ENCODE results near the gene PDPR.
"Not testable (repeated sequence)": the region's sequence is repeated elsewhere in the genome, so short reads cannot be mapped to it uniquely, and the experiment has no call there.

Gene PDPR

GRCh38 chr16:70160821-70161220 is 46.7 kb downstream of the PDPR start:
- H3K27ac ChIP-seq (ENCODE audit: insufficient read depth in 1 of 2, low read depth in 1 of 2, low read length in 2 of 2, poor library complexity in 1 of 2, severe bottlenecking in 2 of 2): no peak overlapping the region
- H3K4me3 ChIP-seq (ENCODE audit: control insufficient read depth in 1 of 7, extremely low read depth in 1 of 7, insufficient read depth in 4 of 7, low read depth in 2 of 7, low read length in 6 of 7): no peak overlapping the region
- DNase-seq: no peak
- H3K27me3 ChIP-seq (replicated peaks in 2 of 5; ENCODE audit: control insufficient read depth in 4 of 5, insufficient read depth in 5 of 5, low read length in 4 of 5): no peaks in the 10 kb centered on the region
- ChIA-PET POLR2A (no interaction called here), CTCF (interaction anchor here (0.8 to 1.6 kb wide), 3 partner anchors 9 to 138 kb away, joined by 3 to 10 read pairs (median 4); partner anchors contain the start of gene DDX19B)
- H3K4me1 ChIP-seq (ENCODE audit: control extremely low read depth in 1 of 4, control insufficient read depth in 4 of 4, insufficient read depth in 4 of 4, low read length in 3 of 4): peaks cover 0 to 2% (median 0%) of the 10 kb centered on the region in 4 experiments
- H3K36me3 ChIP-seq (ENCODE audit: control insufficient read depth in 4 of 4, insufficient read depth in 4 of 4, low read length in 3 of 4): peaks cover 8 to 68% (median 52%) of the 10 kb centered on the region in 4 experiments
- WGBS (ENCODE audit: insufficient coverage): over 99% methylated on average over 6 of the region's 6 CpGs
- H3K9me3 ChIP-seq (ENCODE audit: control extremely low read depth in 1 of 5, control insufficient read depth in 4 of 5, insufficient read depth in 2 of 5, low read depth in 1 of 5, low read length in 4 of 5): no peaks in the 10 kb centered on the region

GRCh38 chr16:70161350-70161749 is 47.2 kb downstream of the PDPR start:
- POLR2A ChIA-PET: no interaction called here
- H3K27ac ChIP-seq (ENCODE audit: insufficient read depth in 1 of 2, low read depth in 1 of 2, low read length in 2 of 2, poor library complexity in 1 of 2, severe bottlenecking in 2 of 2): no peak overlapping the region
- H3K9me3 ChIP-seq (ENCODE audit: control extremely low read depth in 1 of 5, control insufficient read depth in 4 of 5, insufficient read depth in 2 of 5, low read depth in 1 of 5, low read length in 4 of 5): no peaks in the 10 kb centered on the region
- no peak overlapping the region for H3K4me3 ChIP-seq (ENCODE audit: control insufficient read depth in 1 of 7, extremely low read depth in 1 of 7, insufficient read depth in 4 of 7, low read depth in 2 of 7, low read length in 6 of 7)
- CTCF ChIA-PET: no interaction called here
- H3K27me3 ChIP-seq (replicated peaks in 2 of 5; ENCODE audit: control insufficient read depth in 4 of 5, insufficient read depth in 5 of 5, low read length in 4 of 5): no peaks in the 10 kb centered on the region
- H3K4me1 ChIP-seq (ENCODE audit: control extremely low read depth in 1 of 4, control insufficient read depth in 4 of 4, insufficient read depth in 4 of 4, low read length in 3 of 4): peaks cover 0 to 2% (median 0%) of the 10 kb centered on the region in 4 experiments
- WGBS (ENCODE audit: insufficient coverage): 97% methylated on average over 5 of the region's 6 CpGs
- H3K36me3 ChIP-seq (ENCODE audit: control insufficient read depth in 4 of 4, insufficient read depth in 4 of 4, low read length in 3 of 4): peaks cover 8 to 63% (median 48%) of the 10 kb centered on the region in 4 experiments
- no peak for DNase-seq

GRCh38 chr16:70162041-70162451 is 47.9 kb downstream of the PDPR start:
- WGBS (ENCODE audit: insufficient coverage): 98% methylated on average over 7 of the region's 7 CpGs
- ChIA-PET POLR2A (no interaction called here), CTCF (interaction anchor here (1.9 kb wide), 1 partner anchor 105 kb away, joined by 11 read pairs; no protein-coding TSS in a partner anchor)
- no peaks in the 10 kb centered on the region for H3K9me3 ChIP-seq (ENCODE audit: control extremely low read depth in 1 of 5, control insufficient read depth in 4 of 5, insufficient read depth in 2 of 5, low read depth in 1 of 5, low read length in 4 of 5)
- peaks cover 0 to 2% (median 0%) of the 10 kb centered on the region in 4 experiments for H3K4me1 ChIP-seq (ENCODE audit: control extremely low read depth in 1 of 4, control insufficient read depth in 4 of 4, insufficient read depth in 4 of 4, low read length in 3 of 4)
- H3K36me3 ChIP-seq (ENCODE audit: control insufficient read depth in 4 of 4, insufficient read depth in 4 of 4, low read length in 3 of 4): peaks cover 8 to 56% (median 41%) of the 10 kb centered on the region in 4 experiments
- no peak overlapping the region for H3K27ac ChIP-seq (ENCODE audit: insufficient read depth in 1 of 2, low read depth in 1 of 2, low read length in 2 of 2, poor library complexity in 1 of 2, severe bottlenecking in 2 of 2)
- DNase-seq: no peak
- no peak overlapping the region for H3K4me3 ChIP-seq (ENCODE audit: control insufficient read depth in 1 of 7, extremely low read depth in 1 of 7, insufficient read depth in 4 of 7, low read depth in 2 of 7, low read length in 6 of 7)
- no peaks in the 10 kb centered on the region for H3K27me3 ChIP-seq (replicated peaks in 2 of 5; ENCODE audit: control insufficient read depth in 4 of 5, insufficient read depth in 5 of 5, low read length in 4 of 5)

- H3K9me3 ChIP-seq (ENCODE audit: control extremely low read depth in 1 of 5, control insufficient read depth in 4 of 5, insufficient read depth in 2 of 5, low read depth in 1 of 5, low read length in 4 of 5): no peaks in the 10 kb centered on the region
- ChIA-PET POLR2A (no interaction called here), CTCF (interaction anchor here (0.6 to 1.9 kb wide), 3 partner anchors 14 to 154 kb away, joined by 3 to 11 read pairs (median 4); no protein-coding TSS in a partner anchor)
- H3K4me1 ChIP-seq (ENCODE audit: control extremely low read depth in 1 of 4, control insufficient read depth in 4 of 4, insufficient read depth in 4 of 4, low read length in 3 of 4): peaks cover 0 to 2% (median 0%) of the 10 kb centered on the region in 4 experiments
- no peaks in the 10 kb centered on the region for H3K27me3 ChIP-seq (replicated peaks in 2 of 5; ENCODE audit: control insufficient read depth in 4 of 5, insufficient read depth in 5 of 5, low read length in 4 of 5)
- no peak overlapping the region for H3K4me3 ChIP-seq (ENCODE audit: control insufficient read depth in 1 of 7, extremely low read depth in 1 of 7, insufficient read depth in 4 of 7, low read depth in 2 of 7, low read length in 6 of 7)
- H3K36me3 ChIP-seq (ENCODE audit: control insufficient read depth in 4 of 4, insufficient read depth in 4 of 4, low read length in 3 of 4): peaks cover 2 to 40% (median 29%) of the 10 kb centered on the region in 4 experiments
- DNase-seq: no peak
- 97% methylated on average over 10 of the region's 10 CpGs for WGBS (ENCODE audit: insufficient coverage)
- H3K27ac ChIP-seq (ENCODE audit: insufficient read depth in 1 of 2, low read depth in 1 of 2, low read length in 2 of 2, poor library complexity in 1 of 2, severe bottlenecking in 2 of 2): no peak overlapping the region
These were observed 49.5 kb downstream of the PDPR start for GRCh38 chr16:70163596-70163995.

GRCh38 chr16:70166688-70167087 is 52.6 kb downstream of the PDPR start:
- no CpG with 5 or more reads among the region's 10 CpGs for WGBS (ENCODE audit: insufficient coverage)
- H3K27ac ChIP-seq (ENCODE audit: insufficient read depth in 1 of 2, low read depth in 1 of 2, low read length in 2 of 2, poor library complexity in 1 of 2, severe bottlenecking in 2 of 2); H3K9me3 ChIP-seq (ENCODE audit: control extremely low read depth in 1 of 5, control insufficient read depth in 4 of 5, insufficient read depth in 2 of 5, low read depth in 1 of 5, low read length in 4 of 5); H3K4me3 ChIP-seq (ENCODE audit: control insufficient read depth in 1 of 7, extremely low read depth in 1 of 7, insufficient read depth in 4 of 7, low read depth in 2 of 7, low read length in 6 of 7); CTCF ChIA-PET; H3K4me1 ChIP-seq (ENCODE audit: control extremely low read depth in 1 of 4, control insufficient read depth in 4 of 4, insufficient read depth in 4 of 4, low read length in 3 of 4); H3K27me3 ChIP-seq (replicated peaks in 2 of 5; ENCODE audit: control insufficient read depth in 4 of 5, insufficient read depth in 5 of 5, low read length in 4 of 5); DNase-seq; POLR2A ChIA-PET: not testable (repeated sequence)
- H3K36me3 ChIP-seq (ENCODE audit: control insufficient read depth in 4 of 4, insufficient read depth in 4 of 4, low read length in 3 of 4): peaks cover 2 to 11% (median 9%) of the 10 kb centered on the region in 4 experiments

- H3K4me3 ChIP-seq (ENCODE audit: control insufficient read depth in 1 of 7, extremely low read depth in 1 of 7, insufficient read depth in 4 of 7, low read depth in 2 of 7, low read length in 6 of 7); DNase-seq; H3K4me1 ChIP-seq (ENCODE audit: control extremely low read depth in 1 of 4, control insufficient read depth in 4 of 4, insufficient read depth in 4 of 4, low read length in 3 of 4); POLR2A ChIA-PET; H3K36me3 ChIP-seq (ENCODE audit: control insufficient read depth in 4 of 4, insufficient read depth in 4 of 4, low read length in 3 of 4); H3K27ac ChIP-seq (ENCODE audit: insufficient read depth in 1 of 2, low read depth in 1 of 2, low read length in 2 of 2, poor library complexity in 1 of 2, severe bottlenecking in 2 of 2); H3K9me3 ChIP-seq (ENCODE audit: control extremely low read depth in 1 of 5, control insufficient read depth in 4 of 5, insufficient read depth in 2 of 5, low read depth in 1 of 5, low read length in 4 of 5); H3K27me3 ChIP-seq (replicated peaks in 2 of 5; ENCODE audit: control insufficient read depth in 4 of 5, insufficient read depth in 5 of 5, low read length in 4 of 5); CTCF ChIA-PET: not testable (repeated sequence)
- WGBS (ENCODE audit: insufficient coverage): 90% methylated on average over 2 of the region's 21 CpGs
These were observed 59.2 kb downstream of the PDPR start, which contains the start of gene CLEC18C for GRCh38 chr16:70173212-70173837. Gene CLEC18C (plus strand): TSS chr16:70173787. CDS start chr16:70174279, 492 bp downstream.

GRCh38 chr16:70173916-70174315 is 59.8 kb downstream of the PDPR start:
- CTCF ChIA-PET; POLR2A ChIA-PET; H3K9me3 ChIP-seq (ENCODE audit: control extremely low read depth in 1 of 5, control insufficient read depth in 4 of 5, insufficient read depth in 2 of 5, low read depth in 1 of 5, low read length in 4 of 5); H3K27ac ChIP-seq (ENCODE audit: insufficient read depth in 1 of 2, low read depth in 1 of 2, low read length in 2 of 2, poor library complexity in 1 of 2, severe bottlenecking in 2 of 2); H3K36me3 ChIP-seq (ENCODE audit: control insufficient read depth in 4 of 4, insufficient read depth in 4 of 4, low read length in 3 of 4); H3K27me3 ChIP-seq (replicated peaks in 2 of 5; ENCODE audit: control insufficient read depth in 4 of 5, insufficient read depth in 5 of 5, low read length in 4 of 5); H3K4me3 ChIP-seq (ENCODE audit: control insufficient read depth in 1 of 7, extremely low read depth in 1 of 7, insufficient read depth in 4 of 7, low read depth in 2 of 7, low read length in 6 of 7); DNase-seq; H3K4me1 ChIP-seq (ENCODE audit: control extremely low read depth in 1 of 4, control insufficient read depth in 4 of 4, insufficient read depth in 4 of 4, low read length in 3 of 4): not testable (repeated sequence)
- WGBS (ENCODE audit: insufficient coverage): no CpG with 5 or more reads among the region's 15 CpGs
